ENCODE results near the gene CLCN4.

Gene CLCN4

DNA sequence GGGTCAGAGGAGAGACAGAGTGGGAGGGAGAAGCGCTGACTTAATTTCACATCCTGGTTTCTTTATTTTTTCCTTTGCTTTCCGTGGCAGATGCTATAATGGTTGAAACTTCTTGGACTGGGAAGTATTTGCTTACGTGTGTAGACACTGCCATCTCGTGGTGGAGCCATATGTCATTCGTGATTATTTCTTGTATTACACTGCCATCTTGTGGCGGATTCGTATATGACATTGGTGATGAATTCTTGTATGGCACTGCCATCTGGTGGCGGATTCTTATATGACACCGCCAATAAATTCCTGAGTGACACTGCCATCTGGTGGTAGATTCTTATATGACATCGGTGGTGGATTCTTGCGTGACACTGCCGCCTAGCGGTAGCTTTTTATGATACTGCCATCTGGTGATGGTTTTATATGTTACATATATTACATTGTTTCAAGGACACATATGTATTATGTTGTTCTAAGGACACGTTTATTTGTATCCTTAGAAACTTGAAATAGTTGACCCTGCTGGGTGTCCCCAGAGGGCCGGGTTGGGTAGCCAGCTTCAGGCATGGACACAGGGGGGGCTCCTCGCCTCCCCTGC lies 37.3 kb upstream of the CLCN4 start:
- no peak overlapping the region for H3K4me3 ChIP-seq (replicated peaks; ENCODE audit: low read depth, low read length)
- TF ChIP-seq, protein P1, sequence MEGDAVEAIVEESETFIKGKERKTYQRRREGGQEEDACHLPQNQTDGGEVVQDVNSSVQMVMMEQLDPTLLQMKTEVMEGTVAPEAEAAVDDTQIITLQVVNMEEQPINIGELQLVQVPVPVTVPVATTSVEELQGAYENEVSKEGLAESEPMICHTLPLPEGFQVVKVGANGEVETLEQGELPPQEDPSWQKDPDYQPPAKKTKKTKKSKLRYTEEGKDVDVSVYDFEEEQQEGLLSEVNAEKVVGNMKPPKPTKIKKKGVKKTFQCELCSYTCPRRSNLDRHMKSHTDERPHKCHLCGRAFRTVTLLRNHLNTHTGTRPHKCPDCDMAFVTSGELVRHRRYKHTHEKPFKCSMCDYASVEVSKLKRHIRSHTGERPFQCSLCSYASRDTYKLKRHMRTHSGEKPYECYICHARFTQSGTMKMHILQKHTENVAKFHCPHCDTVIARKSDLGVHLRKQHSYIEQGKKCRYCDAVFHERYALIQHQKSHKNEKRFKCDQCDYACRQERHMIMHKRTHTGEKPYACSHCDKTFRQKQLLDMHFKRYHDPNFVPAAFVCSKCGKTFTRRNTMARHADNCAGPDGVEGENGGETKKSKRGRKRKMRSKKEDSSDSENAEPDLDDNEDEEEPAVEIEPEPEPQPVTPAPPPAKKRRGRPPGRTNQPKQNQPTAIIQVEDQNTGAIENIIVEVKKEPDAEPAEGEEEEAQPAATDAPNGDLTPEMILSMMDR (IDR thresholded peaks at IDR 0.05; ENCODE audit: low read depth, low read length, missing control alignments), result peak; percentile 88
- DNase-seq (ENCODE audit: extremely low read depth, low read depth), result peak; percentile 66

DNA sequence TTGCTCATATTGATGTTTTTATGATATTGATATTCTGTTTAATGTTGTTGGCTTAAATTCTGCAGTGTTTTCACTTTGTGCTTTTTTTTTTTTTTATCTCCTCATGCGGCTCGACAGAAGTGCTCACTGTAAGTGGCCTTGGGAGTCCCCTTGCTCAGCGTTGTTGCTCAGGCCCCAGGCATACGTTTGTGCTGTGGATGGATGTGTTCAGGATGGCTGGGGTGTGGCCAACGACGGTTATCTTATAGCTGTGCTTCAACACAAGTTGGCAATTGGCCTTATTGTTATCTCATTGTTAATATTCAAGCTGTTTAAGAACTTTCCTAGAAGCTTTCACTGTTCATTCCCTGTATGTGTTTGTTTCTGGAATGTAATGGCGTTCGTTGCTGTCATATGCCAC lies 36.4 kb upstream of the CLCN4 start:
- no peak for DNase-seq (ENCODE audit: extremely low read depth, low read depth)
- no peak overlapping the region for H3K4me3 ChIP-seq (replicated peaks; ENCODE audit: low read depth, low read length)
- TF ChIP-seq, protein P1 (IDR thresholded peaks at IDR 0.05; ENCODE audit: low read depth, low read length, missing control alignments), result no peak

DNA sequence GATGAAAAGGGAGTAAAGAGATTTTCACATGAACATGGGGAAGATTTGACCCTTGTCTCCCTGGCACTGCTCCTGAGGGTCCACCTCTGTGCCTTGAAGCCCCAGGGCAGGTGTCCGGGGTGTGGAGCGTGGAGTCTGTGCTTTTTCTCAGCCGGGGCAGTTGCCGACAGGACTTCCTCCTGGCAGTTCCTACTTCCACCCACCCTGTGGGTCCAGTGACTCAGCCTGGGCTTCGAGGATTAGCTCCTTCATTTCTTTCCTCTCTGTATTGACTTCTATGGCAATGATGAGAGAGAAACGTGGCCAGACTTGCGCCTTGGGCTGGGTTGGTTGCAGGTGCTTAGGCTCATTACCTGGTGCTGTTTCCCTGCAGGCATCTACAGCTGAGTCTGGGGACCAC lies 35.9 kb upstream of the CLCN4 start:
- no peak overlapping the region for H3K4me3 ChIP-seq (replicated peaks; ENCODE audit: low read depth, low read length)
- TF ChIP-seq, protein P1 (IDR thresholded peaks at IDR 0.05; ENCODE audit: low read depth, low read length, missing control alignments), result no peak
- DNase-seq (ENCODE audit: extremely low read depth, low read depth), result no peak

DNA sequence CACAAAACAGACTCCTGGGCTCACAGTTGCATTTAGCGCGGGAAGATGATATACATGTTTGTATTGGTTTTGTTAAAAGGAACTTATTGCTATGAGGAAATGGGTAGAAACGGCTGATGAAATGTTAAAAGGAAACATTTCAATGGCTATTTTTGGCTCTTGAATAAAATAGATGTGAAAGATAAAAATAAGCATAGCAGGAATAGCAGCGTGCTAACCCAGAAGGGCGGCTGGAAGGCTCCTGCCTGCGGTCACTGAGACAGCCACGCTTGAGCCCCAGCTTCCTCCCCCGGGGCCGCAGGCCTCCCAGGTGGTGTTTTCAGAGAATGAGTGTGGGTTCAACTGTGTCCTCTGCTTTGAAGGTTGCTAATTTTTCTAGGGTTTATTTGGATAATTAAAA lies 35.0 kb upstream of the CLCN4 start:
- TF ChIP-seq, protein P1 (IDR thresholded peaks at IDR 0.05; ENCODE audit: low read depth, low read length, missing control alignments), result no peak
- no peak for DNase-seq (ENCODE audit: extremely low read depth, low read depth)
- no peak overlapping the region for H3K4me3 ChIP-seq (replicated peaks; ENCODE audit: low read depth, low read length)

DNA sequence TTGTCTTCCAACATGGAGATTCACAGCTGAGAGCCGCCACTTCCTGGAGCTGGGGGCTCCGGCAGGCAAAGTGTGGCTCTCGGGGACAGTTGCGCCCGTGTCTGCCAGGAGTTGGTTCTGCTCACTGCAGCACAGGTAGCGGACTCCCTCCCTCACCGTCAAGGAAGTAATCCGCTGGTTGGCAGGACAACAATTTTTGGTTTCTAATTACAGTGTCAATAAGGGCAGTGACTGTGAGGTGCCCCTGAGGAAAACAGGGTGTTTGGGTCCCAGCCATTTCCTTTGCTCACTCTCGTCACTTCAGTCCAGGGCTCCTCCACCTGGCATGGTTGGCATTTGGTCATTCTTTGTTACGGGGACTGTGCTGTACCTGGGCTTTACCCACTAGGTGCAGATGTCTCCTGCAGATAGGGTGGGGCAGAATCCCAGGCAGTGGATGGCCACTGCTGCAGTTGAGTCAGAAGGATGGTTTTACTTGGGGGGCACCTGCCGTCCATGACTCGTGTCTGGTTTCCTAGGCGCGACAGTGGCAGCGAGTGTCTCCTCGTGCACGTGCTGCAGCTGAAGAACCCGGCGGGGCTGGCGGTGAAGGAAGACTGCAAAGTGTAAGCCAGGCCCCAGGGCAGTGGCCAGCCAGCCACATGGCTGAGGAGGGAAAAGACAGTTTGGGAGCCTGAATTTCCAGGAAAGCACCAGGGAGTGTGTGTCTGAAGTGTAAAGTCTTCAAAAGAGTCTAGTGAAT lies 32.1 kb upstream of the CLCN4 start:
- TF ChIP-seq, protein P1 (IDR thresholded peaks at IDR 0.05; ENCODE audit: low read depth, low read length, missing control alignments), result no peak
- DNase-seq (ENCODE audit: extremely low read depth, low read depth), result no peak
- H3K4me3 ChIP-seq (replicated peaks; ENCODE audit: low read depth, low read length), result no peak overlapping the region

DNA sequence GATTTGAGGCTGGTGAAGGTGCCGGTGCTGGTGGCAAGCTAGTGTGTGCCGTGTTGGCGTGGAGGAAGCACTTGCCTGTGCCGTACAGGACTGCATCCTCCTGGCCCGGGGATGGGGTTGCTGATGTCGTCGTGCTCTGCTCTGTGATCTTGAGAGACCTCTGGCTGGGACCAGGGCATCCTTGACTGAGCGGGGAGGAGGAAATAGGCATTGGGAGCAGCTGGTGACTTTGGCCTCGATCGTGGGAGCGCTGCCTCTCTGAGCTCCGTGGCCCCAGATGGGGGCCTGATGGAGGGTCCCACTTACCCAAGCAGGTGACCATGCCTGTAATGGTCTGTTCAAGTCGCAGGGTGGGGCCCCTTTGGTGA lies 31.5 kb upstream of the CLCN4 start:
- no peak for DNase-seq (ENCODE audit: extremely low read depth, low read depth)
- H3K4me3 ChIP-seq (replicated peaks; ENCODE audit: low read depth, low read length), result no peak overlapping the region
- TF ChIP-seq, protein P1 (IDR thresholded peaks at IDR 0.05; ENCODE audit: low read depth, low read length, missing control alignments), result no peak

Measured in HFF-Myc (cell line).